Measurements from ENCODE around the gene CACNA2D1.

The CACNA2D1 gene

DNA sequence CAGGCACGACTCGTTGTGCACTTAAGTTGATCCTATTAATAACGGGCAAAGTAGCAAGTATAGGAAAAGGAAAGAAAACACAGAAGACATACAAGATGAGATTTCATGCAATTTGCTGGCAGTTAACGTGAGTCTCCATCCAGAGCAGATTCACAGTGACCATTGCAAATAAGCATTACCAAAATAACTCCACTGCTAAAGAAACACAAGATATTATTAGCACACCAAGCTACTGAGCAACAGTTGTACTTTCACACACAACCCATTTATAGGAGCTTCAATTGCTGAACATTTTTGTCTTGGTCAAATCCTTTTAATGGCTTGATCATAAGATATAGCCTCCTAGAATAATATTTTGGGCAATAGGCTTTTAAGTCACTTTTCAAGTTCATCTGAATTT is 486.1 kb downstream of the CACNA2D1 start:
- DNase-seq (ENCODE audit: low spot score): no peak

DNA sequence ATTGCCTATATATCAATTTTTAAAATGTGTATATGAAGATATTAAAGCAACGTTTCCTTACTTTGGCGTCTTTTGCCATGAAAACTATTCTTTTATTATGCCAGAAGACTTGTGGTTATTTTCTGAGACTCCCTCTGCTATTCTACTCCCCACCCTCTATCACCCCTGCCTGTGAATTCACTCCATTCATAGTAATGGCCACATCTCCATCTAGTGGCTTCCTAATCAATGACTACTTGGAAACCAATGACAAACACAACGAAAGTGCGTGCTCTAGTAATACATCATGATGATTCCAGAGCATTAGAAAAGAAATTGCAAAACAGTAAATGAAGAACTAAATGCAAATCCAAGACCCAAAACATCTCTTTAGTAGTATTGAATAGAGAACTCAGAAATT is 487.1 kb downstream of the CACNA2D1 start:
- peak; percentile 46 for DNase-seq (ENCODE audit: low spot score)

DNA sequence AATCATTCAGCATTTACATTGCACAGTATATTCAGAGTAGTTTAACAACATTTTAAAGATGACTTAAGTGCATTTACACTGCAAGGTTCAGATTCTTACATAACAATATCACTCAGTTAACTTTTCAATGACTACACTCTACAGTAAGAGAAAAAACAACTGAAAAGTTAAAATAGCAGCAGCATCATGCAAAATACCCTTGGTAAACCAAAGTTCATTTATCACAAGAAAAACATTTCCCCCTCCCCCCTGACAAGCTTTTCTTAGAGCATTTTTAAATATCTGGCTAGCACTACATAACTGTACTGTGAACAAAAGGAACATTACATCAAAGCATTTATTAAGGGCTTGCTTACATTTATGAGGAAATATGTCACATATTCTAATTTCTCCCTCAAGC is 494.3 kb downstream of the CACNA2D1 start:
- no peak for DNase-seq (ENCODE audit: low spot score)

DNA sequence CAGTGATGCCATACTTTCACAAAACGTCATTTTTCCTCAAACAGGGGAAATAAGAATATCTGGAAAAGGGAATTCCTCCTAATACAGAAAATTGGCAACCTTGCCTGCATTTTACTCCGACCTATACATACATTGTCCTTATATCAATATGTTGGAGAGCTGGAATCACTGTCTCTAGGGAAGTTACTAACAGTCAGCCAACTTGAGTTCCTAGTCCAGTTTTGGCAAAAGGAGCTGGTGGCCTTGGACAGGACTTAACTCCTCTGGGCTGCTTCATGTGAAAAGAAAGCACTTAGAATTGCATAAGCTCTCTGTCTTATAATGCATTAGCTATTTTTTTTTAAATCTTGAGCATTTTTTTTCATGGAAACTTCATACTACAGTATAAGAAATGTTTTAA is 499.5 kb downstream of the CACNA2D1 start:
- DNase-seq (ENCODE audit: low spot score): no peak

DNA sequence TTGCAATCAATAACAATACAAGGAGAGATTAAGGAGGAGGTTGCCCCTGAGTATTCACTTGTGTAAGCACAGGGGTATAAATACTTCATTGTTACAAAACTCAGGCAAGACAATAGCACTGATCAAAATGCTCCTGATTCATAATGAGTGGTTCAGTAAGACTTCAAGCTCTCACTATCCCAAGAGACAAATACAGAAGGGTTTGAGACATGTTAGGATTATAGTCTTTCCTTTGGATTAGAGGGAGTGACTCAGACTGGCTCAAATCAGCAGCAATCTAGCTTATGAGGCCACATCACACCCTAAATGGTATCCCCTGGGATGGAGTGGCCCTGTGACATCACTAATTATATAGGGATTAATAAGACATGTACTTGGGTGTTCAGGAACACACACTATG is 506.5 kb downstream of the CACNA2D1 start:
- peak; percentile 64 for DNase-seq (ENCODE audit: low spot score)

GRCh38 chr7:81934596-81935301 is 508.8 kb downstream of the CACNA2D1 start:
- no peak for DNase-seq (ENCODE audit: low spot score)

DNA sequence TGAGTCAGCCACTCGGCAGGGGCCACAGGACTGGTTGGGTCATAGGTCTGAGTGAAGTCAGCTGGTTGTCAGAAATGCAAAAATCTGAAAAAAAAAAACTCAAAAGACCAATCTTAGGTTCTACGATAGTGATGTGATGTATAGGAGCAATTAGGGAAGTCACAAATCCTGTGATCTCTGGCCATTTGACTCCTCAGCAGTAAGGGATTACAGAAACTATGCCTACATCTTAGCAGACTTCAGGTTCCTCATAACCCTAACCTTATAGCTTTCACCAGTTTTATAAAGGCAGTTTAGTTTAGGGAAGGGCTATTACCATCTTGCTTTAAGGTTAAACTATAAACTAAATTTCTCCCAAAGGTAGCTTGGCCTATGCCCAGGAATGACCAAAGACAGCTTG is 510.6 kb downstream of the CACNA2D1 start:
- DNase-seq (ENCODE audit: low spot score): no peak

- DNase-seq (ENCODE audit: low spot score): no peak
These were observed 514.2 kb downstream of the CACNA2D1 start for GRCh38 chr7:81929386-81929785.

- DNase-seq (ENCODE audit: low spot score): no peak
These were observed 517.4 kb downstream of the CACNA2D1 start for GRCh38 chr7:81926154-81926553.

DNA sequence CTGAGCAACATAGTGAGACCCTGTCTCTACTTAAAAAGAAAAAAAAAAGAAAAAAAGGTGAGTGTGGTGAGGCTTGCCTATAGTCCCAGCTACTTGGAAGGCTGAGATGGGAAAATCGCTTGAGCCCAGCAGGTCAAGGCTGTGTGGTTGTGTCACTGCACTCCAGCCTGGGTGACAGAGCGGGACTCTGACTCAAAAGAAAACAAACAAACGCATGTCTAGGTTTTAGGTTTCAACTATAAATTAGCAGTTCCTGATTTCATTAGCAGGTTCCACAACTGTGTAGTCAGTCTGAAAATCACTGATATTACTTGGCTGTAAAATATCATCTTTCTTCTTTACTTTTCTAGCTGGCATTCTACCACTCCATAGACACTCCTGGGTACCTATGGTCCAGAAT is 518.0 kb downstream of the CACNA2D1 start:
- DNase-seq (ENCODE audit: low spot score): no peak

DNA sequence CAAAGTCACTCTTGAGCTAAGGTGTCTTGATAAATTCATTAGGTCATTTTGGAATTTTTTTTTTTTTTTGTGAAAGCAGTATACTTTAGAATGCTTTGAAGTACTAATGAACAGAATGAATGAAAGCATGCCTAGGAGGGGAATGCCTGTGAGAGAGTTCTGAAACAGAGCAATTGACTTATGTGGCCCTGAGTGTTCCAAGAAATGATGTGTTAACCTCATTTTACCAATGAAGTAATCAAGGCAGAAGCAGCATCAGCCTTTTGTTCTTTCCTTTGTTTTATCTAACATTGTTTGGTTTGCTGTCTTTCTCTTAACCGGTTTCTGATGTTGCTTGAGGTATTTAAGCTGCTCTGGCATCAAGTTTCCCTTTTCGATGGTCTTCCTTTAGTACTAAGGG is 519.1 kb downstream of the CACNA2D1 start:
- no peak for DNase-seq (ENCODE audit: low spot score)

GRCh38 chr7:81919494-81919893 is 524.1 kb downstream of the CACNA2D1 start:
- DNase-seq (ENCODE audit: low spot score): no peak

GRCh38 chr7:81908220-81908619 is 535.4 kb downstream of the CACNA2D1 start:
- no peak for DNase-seq (ENCODE audit: low spot score)

GRCh38 chr7:81903115-81903514 is 540.5 kb downstream of the CACNA2D1 start:
- no peak for DNase-seq (ENCODE audit: low spot score)

DNA sequence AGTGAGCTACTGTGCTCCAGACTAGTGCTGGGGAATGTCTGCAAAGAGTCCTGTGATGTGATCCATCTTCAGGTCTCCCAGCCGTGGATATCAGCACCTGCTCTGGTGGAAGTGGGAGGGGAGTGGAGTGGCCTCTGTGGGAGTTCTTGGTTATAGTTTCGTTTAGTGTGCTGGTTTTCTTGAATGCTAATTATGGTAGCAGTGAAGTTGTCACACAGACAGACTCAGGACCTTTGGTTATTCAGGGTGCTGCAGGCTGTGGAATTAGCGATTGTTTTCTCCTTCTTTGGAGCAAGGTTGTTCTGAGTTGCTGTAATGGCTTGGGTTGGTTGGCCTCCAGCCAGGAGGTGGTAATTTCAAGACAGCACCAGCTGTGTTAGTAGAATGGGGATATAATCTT is 541.0 kb downstream of the CACNA2D1 start:
- DNase-seq (ENCODE audit: low spot score): no peak
